ENCODE results near the gene SYNE1. TPM values are rescaled to one million over a fixed set of nuclear protein-coding genes. Genes with fewer than 3 reads are reported as not detected.

Gene SYNE1
- total and polyA plus RNA-seq, 10 of the 15 experiments (the other 5 are each of a cell fraction or from before 2014, with no cell fraction given) = 2.3 to 28.7 (median 14.1) TPM

GRCh38 chr6:152682141-152682540 lies 45.0 kb upstream of the SYNE1 start:
- DNase-seq (ENCODE audit: low read depth, low spot score) (no peak), FAIRE-seq (no peak), ATAC-seq (no peak)
- CTCF ChIA-PET = no interaction called here
- H3K36me3 ChIP-seq (ENCODE audit: control insufficient read depth in 2 of 2, insufficient read depth in 2 of 2, low read length in 1 of 2) = no peaks in the 10 kb centered on the region
- H3K27ac ChIP-seq (ENCODE audit: control insufficient read depth, insufficient read depth) = no peak overlapping the region
- intact Hi-C loops (cut with micrococcal nuclease; ENCODE audit: unreplicated experiment) = no loop called here
- WGBS (ENCODE audit: insufficient coverage, insufficient replicate concordance, low lambda C conversion rate, missing lambda C conversion rate) = 46% methylated on average over 8 of the region's 8 CpGs
- no peaks in the 10 kb centered on the region for H3K9me3 ChIP-seq (replicated peaks; ENCODE audit: control insufficient read depth, insufficient read depth, low read length)
- POLR2A ChIA-PET = no interaction called here
- no peak overlapping the region for H3K4me2 ChIP-seq (ENCODE audit: control insufficient read depth, insufficient read depth)
- no peak overlapping the region for H3K4me3 ChIP-seq
- H3K9ac ChIP-seq (ENCODE audit: control insufficient read depth, insufficient read depth, low read length) = no peak overlapping the region
- no TSS peak for BruUV-seq (replicated peaks)
- H4K20me1 ChIP-seq (ENCODE audit: control insufficient read depth, insufficient read depth) = no peaks in the 10 kb centered on the region
- no peaks in the 10 kb centered on the region for H3K79me2 ChIP-seq (ENCODE audit: control insufficient read depth, insufficient read depth, low read length)
- SMC1A ChIA-PET (ENCODE audit: uncharacterized antibody, unreplicated experiment) = no interaction called here
- H2AFZ ChIP-seq (ENCODE audit: control insufficient read depth, low read depth, low read length) = no peak overlapping the region
- H3K4me1 ChIP-seq (ENCODE audit: control insufficient read depth, insufficient read depth, low read length) = no peaks in the 10 kb centered on the region
- RAD21 ChIA-PET (ENCODE audit: unreplicated experiment) = no interaction called here
- in situ Hi-C loops (cut with MboI) = no loop called here
- H3K27me3 ChIP-seq (replicated peaks in 1 of 2; ENCODE audit: control insufficient read depth in 2 of 2, insufficient read depth in 2 of 2, low read length in 1 of 2) = no peaks in the 10 kb centered on the region
- TF ChIP-seq MEF2A (IDR thresholded peaks at IDR 0.05; ENCODE audit: insufficient read depth, low read depth, low read length) = no peak
- TF ChIP-seq SP1 (IDR thresholded peaks at IDR 0.05; ENCODE audit: low read depth, low read length) = no peak
- no peak for TF ChIP-seq TAF1 (IDR thresholded peaks at IDR 0.05; ENCODE audit: borderline replicate concordance, low read depth, low read length)
- TF ChIP-seq CBFB (IDR thresholded peaks at IDR 0.05; ENCODE audit: low read depth) = no peak
- TF ChIP-seq RELB (IDR thresholded peaks at IDR 0.05; ENCODE audit: low read depth) = no peak
- no peak for TF ChIP-seq HDAC2 (IDR thresholded peaks at IDR 0.05)
- no peak for TF ChIP-seq BHLHE40 (IDR thresholded peaks at IDR 0.05; ENCODE audit: borderline replicate concordance in 1 of 2, low read depth in 2 of 2, low read length in 1 of 2)
- TF ChIP-seq, protein P1, sequence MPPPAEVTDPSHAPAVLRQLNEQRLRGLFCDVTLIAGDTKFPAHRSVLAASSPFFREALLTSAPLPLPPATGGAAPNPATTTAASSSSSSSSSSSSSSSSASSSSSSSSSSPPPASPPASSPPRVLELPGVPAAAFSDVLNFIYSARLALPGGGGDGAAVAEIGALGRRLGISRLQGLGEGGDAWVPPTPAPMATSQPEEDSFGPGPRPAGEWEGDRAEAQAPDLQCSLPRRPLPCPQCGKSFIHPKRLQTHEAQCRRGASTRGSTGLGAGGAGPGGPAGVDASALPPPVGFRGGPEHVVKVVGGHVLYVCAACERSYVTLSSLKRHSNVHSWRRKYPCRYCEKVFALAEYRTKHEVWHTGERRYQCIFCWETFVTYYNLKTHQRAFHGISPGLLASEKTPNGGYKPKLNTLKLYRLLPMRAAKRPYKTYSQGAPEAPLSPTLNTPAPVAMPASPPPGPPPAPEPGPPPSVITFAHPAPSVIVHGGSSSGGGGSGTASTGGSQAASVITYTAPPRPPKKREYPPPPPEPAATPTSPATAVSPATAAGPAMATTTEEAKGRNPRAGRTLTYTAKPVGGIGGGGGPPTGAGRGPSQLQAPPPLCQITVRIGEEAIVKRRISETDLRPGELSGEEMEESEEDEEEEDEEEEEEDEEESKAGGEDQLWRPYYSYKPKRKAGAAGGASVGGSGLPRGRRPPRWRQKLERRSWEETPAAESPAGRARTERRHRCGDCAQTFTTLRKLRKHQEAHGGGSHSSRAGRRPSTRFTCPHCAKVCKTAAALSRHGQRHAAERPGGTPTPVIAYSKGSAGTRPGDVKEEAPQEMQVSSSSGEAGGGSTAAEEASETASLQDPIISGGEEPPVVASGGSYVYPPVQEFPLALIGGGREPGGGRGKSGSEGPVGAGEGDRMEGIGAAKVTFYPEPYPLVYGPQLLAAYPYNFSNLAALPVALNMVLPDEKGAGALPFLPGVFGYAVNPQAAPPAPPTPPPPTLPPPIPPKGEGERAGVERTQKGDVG (CRISPR knock-in tag; IDR thresholded peaks at IDR 0.05) = no peak
- TF ChIP-seq, protein P2, sequence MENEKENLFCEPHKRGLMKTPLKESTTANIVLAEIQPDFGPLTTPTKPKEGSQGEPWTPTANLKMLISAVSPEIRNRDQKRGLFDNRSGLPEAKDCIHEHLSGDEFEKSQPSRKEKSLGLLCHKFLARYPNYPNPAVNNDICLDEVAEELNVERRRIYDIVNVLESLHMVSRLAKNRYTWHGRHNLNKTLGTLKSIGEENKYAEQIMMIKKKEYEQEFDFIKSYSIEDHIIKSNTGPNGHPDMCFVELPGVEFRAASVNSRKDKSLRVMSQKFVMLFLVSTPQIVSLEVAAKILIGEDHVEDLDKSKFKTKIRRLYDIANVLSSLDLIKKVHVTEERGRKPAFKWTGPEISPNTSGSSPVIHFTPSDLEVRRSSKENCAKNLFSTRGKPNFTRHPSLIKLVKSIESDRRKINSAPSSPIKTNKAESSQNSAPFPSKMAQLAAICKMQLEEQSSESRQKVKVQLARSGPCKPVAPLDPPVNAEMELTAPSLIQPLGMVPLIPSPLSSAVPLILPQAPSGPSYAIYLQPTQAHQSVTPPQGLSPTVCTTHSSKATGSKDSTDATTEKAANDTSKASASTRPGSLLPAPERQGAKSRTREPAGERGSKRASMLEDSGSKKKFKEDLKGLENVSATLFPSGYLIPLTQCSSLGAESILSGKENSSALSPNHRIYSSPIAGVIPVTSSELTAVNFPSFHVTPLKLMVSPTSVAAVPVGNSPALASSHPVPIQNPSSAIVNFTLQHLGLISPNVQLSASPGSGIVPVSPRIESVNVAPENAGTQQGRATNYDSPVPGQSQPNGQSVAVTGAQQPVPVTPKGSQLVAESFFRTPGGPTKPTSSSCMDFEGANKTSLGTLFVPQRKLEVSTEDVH (IDR thresholded peaks at IDR 0.05; ENCODE audit: low read depth, partially characterized antibody) = no peak
- no peak for TF ChIP-seq SKIL (IDR thresholded peaks at IDR 0.05; ENCODE audit: low read depth, poor library complexity, severe bottlenecking)
- TF ChIP-seq SRF (IDR thresholded peaks at IDR 0.05; ENCODE audit: low read depth in 2 of 2, low read length in 2 of 2) = no peak
- TF ChIP-seq TCF3 (IDR thresholded peaks at IDR 0.05; ENCODE audit: borderline replicate concordance, insufficient read depth, low read depth, low read length) = no peak
